Testis (tissue), 3 donors: ENCODE results near the gene XPC. TPM values are rescaled to one million over a fixed set of nuclear protein-coding genes. Genes with fewer than 3 reads are reported as not detected.

Source experiments
- DNase-seq: peaks from one replicate; pipeline ENCODE4 v3.0.0-alpha.2; 2019
- H3K27ac ChIP-seq, 2 donors: fragments of 200-600 bp; sonication (generic); one replicate each; pipeline ENCODE4 v1.5.1; 2019
- H3K27me3 ChIP-seq: fragments of 200-600 bp; sonication (generic); one replicate; pipeline ENCODE4 v1.5.1; 2019
- H3K36me3 ChIP-seq: fragments of 200-600 bp; sonication (generic); one replicate; pipeline ENCODE4 v1.5.1; 2017; ENCODE audit warnings: low read depth; ENCODE audit errors: missing control alignments
- H3K4me1 ChIP-seq: fragments of 200-600 bp; sonication (generic); one replicate; pipeline ENCODE4 v1.5.1; 2019
- H3K4me3 ChIP-seq, 2 donors: fragments of 200-600 bp; sonication (generic); one replicate each; pipeline ENCODE4 v1.5.1; 2017 to 2019
- H3K9me3 ChIP-seq: fragments of 200-600 bp; sonication (generic); one replicate; pipeline ENCODE4 v1.5.1; 2017
- CTCF ChIP-seq, 3 experiments: fragments of 450-650 bp in 2 of 3; fragments of 200-600 bp in 1 of 3; sonication (generic) in 1 of 3; IDR thresholded peaks; one replicate each; pipeline ENCODE4 v1.5.1; 2016 to 2019; ENCODE audit warnings: antibody characterized with exemption in 3 of 3, mild to moderate bottlenecking in 2 of 3, moderate library complexity in 1 of 3
- POLR2A ChIP-seq: fragments of 450-650 bp; IDR thresholded peaks from one replicate; pipeline ENCODE4 v1.6.1; 2017; ENCODE audit warnings: antibody characterized with exemption, mild to moderate bottlenecking, moderate library complexity
- WGBS, 2 donors: methylation state at CpG; one replicate each; pipeline ENCODE4 v1.1.5; 2018; 5-methylcytosine and 5-hydroxymethylcytosine counted together
- intact Hi-C: fragments of 100-400 bp; cut with DNase I; formaldehyde crosslinking; loops from one replicate; pipeline ENCODE4 v1.15.1; 2023; ENCODE audit warnings: low total_unique reads
- polyA plus RNA-seq: library from polyadenylated mRNA; stranded (reverse); fragments of 350-450 nt; fragmentation: Illumina TruSeq; extraction: RNeasy Lipid Tissue Mini Kit (QIAGEN cat#74804); gene quantifications from one replicate; pipeline ENCODE4 v1.2.3, GENCODE V29; 2014; ENCODE audit warnings: low read depth, low replicate concordance; ENCODE audit not compliant: insufficient read depth
- total RNA-seq, 2 donors: library from RNA; depleted of rRNA; stranded (reverse); fragments of >200 nt; gene quantifications; one replicate each; pipeline ENCODE4 v1.2.3, GENCODE V29; 2016

Gene XPC
- total and polyA plus RNA-seq, 3 donors from 2014 or later = 25.1 to 54.1 (median 48.7) TPM

GRCh38 chr3:14139771-14140170 is 38.6 kb downstream of the XPC start:
- no peaks in the 10 kb centered on the region for H3K9me3 ChIP-seq
- peaks cover 8% of the 10 kb centered on the region for H3K4me1 ChIP-seq
- 76 to 84% methylated on average over 2 to 5 of the region's 5 CpGs for WGBS, 2 donors
- intact Hi-C loops = no loop called here
- no peaks in the 10 kb centered on the region for H3K27me3 ChIP-seq
- no peak overlapping the region for H3K4me3 ChIP-seq
- no peak overlapping the region for H3K27ac ChIP-seq
- no peak for DNase-seq
- TF ChIP-seq POLR2A (no peak), CTCF (IDR thresholded peaks at IDR 0.05) (no peak)
- H3K36me3 ChIP-seq = no peaks in the 10 kb centered on the region

- no peak overlapping the region for H3K27ac ChIP-seq
- TF ChIP-seq CTCF (IDR thresholded peaks at IDR 0.05) = no peak
- no peak for TF ChIP-seq POLR2A
- WGBS, 2 donors = 86 to 94% methylated on average over 11 to 14 of the region's 14 CpGs
- H3K27me3 ChIP-seq = no peaks in the 10 kb centered on the region
- no peak for DNase-seq
- no peaks in the 10 kb centered on the region for H3K9me3 ChIP-seq
- no peaks in the 10 kb centered on the region for H3K36me3 ChIP-seq
- intact Hi-C loops = no loop called here
- no peak overlapping the region for H3K4me3 ChIP-seq
- H3K4me1 ChIP-seq = peaks cover 3% of the 10 kb centered on the region
These were observed 39.3 kb downstream of the XPC start for GRCh38 chr3:14138878-14139655.

GRCh38 chr3:14138109-14138877 is 40.1 kb downstream of the XPC start:
- no peaks in the 10 kb centered on the region for H3K4me1 ChIP-seq
- no peaks in the 10 kb centered on the region for H3K27me3 ChIP-seq
- H3K36me3 ChIP-seq = no peaks in the 10 kb centered on the region
- no peak overlapping the region for H3K4me3 ChIP-seq
- H3K9me3 ChIP-seq = no peaks in the 10 kb centered on the region
- WGBS, 2 donors = 87 to 89% methylated on average over 16 of the region's 16 CpGs
- intact Hi-C loops = no loop called here
- no peak overlapping the region for H3K27ac ChIP-seq
- no peak for TF ChIP-seq POLR2A
- TF ChIP-seq CTCF (IDR thresholded peaks at IDR 0.05) = no peak
- DNase-seq = no peak

- intact Hi-C loops = no loop called here
- H3K4me3 ChIP-seq = no peak overlapping the region
- H3K9me3 ChIP-seq = no peaks in the 10 kb centered on the region
- TF ChIP-seq CTCF (IDR thresholded peaks at IDR 0.05) (no peak), POLR2A (no peak)
- 56 to 72% methylated on average over 2 to 3 of the region's 3 CpGs for WGBS, 2 donors
- no peaks in the 10 kb centered on the region for H3K27me3 ChIP-seq
- no peak overlapping the region for H3K27ac ChIP-seq
- no peaks in the 10 kb centered on the region for H3K36me3 ChIP-seq
- DNase-seq = no peak
- H3K4me1 ChIP-seq = no peaks in the 10 kb centered on the region
These were observed 41.0 kb downstream of the XPC start for GRCh38 chr3:14137445-14137844.
